Fibroblast of lung (primary cell): ENCODE data around the gene AMOTL1.

ENCODE experiments used
- CTCF ChIP-seq, 2 donors: IDR thresholded peaks in 1 of 2; conservative IDR thresholded peaks in 1 of 2; 1 replicate in 1 of 2; 2 replicates in 1 of 2; pipeline ENCODE4 v1.5.1; 2011 to 2012; ENCODE audit warnings: low read length in 2 of 2, control low read depth in 1 of 2, inconsistent platforms in 1 of 2, low read depth in 1 of 2, mild to moderate bottlenecking in 1 of 2
- EZH2 ChIP-seq: IDR thresholded peaks from 2 replicates; pipeline ENCODE4 v1.5.1; 2012; ENCODE audit warnings: low read length, control low read depth, mild to moderate bottlenecking; ENCODE audit errors: missing control alignments

DNA sequence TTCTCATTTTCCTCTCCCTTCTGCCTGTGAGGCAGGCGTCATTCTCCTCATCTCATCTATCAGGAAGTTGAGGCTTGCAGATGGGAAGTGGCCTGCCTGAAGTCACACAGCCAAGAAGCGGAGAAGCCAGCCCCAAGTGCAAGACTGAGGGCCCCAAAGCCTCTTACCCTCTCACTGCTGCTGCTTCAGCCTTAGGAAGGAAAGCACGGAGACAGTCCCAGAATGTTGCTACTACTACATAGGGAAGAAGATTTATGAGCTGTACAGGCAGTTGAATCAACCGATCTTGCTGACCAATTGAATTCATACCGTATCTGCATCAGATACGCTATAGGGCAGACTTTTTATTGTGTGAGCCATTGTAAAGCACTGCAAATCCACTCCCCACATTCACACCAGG lies 116.2 kb downstream of the AMOTL1 start:
- no peak for TF ChIP-seq CTCF (conservative IDR thresholded peaks at IDR 0.05 in 1 of 2, IDR thresholded peaks at IDR 0.05 in 1 of 2; ENCODE audit: low read depth in 1 of 2, low read length in 2 of 2)
- TF ChIP-seq EZH2: no peak
